ENCODE measurements around the gene SALL4. TPM values are rescaled to one million over a fixed set of nuclear protein-coding genes. Genes with fewer than 3 reads are reported as not detected.

The SALL4 gene
- total RNA-seq, 1 donor from 2014 or later: 0.44 TPM

DNA sequence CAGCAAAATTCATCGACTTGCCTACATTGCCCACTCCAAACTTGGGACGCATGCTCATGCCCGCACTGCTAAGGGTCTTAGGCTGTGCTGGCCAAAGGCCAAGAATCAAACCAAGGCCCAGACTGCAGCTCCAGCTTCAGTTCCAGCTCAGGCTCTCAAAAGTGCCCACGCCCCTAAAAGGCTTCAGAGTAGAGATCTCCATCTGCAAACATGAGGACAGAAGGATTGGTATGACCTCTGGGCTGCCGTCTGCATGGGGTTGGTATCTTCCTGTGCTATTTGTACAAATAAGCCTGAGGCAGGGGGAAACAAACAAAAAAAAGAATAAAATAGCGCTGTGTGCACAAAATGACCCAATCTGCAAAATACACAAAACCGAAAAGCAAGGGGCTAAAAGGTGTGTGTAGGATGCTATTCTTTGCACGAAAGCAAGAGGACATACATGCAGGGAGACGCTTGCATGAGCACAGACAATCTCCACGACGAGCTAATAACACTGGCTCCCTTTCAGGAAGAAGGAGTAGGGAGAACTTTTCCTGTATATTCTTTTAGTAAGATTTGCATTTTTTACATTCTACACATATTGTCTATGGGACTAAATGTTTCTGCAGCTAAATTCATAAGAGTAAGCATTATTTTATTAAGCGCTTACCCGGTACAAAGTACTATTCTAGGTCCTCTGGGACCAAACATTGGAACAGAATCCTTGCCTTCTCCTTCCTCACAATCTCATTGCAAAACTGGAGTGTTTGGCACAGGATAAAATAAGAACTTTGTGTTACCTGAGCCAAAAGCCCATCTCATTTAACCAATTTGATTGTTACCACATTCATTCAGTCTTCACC lies 67.2 kb downstream of the SALL4 start:
- no peak for ATAC-seq

DNA sequence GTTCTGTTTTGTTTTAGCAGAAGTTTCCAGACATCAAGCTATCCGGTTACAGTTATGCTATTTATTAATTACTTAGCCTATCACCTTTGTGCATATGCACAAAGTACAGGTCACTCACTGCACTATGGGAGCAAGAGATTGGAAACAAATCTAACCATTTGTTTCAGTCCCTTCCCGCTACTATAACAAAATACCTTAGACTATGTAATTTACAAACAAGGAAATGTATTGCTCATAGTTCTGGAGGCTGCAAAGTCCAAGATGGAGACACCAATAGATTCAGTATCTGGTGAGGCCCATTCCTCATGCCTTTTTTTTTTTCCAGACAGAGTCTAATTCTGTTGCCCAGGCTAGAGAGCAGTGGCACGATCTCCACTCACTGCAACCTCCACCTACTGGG lies 69.3 kb downstream of the SALL4 start:
- ATAC-seq: no peak

Other genes starting within 250 kb of the SALL4 start
- 29.3 TPM for gene ATP9A, start 34.1 kb downstream of the SALL4 start, total RNA-seq

Measured in esophagus mucosa (tissue), 1 donor.